Esophagus mucosa (tissue), 1 donor: Measurements from ENCODE around the gene RASA4B. TPM values are rescaled to one million over a fixed set of nuclear protein-coding genes. Genes with fewer than 3 reads are reported as not detected.
"Not testable (repeated sequence)": the region's sequence is repeated elsewhere in the genome, so short reads cannot be mapped to it uniquely, and the experiment has no call there.

Experiments
- ATAC-seq: fragments of 200-7000 bp; cut with Tn5 transposase; one replicate; pipeline ENCODE4 v1.9.1; 2020
- total RNA-seq: library from RNA; stranded (reverse); gene quantifications from one replicate; pipeline ENCODE4 v1.2.4, GENCODE V29; 2023
- donor health status: DM: yes; HTN: yes; CAD: no.

Gene RASA4B
- total RNA-seq, 1 donor from 2014 or later = 2.8 TPM

DNA sequence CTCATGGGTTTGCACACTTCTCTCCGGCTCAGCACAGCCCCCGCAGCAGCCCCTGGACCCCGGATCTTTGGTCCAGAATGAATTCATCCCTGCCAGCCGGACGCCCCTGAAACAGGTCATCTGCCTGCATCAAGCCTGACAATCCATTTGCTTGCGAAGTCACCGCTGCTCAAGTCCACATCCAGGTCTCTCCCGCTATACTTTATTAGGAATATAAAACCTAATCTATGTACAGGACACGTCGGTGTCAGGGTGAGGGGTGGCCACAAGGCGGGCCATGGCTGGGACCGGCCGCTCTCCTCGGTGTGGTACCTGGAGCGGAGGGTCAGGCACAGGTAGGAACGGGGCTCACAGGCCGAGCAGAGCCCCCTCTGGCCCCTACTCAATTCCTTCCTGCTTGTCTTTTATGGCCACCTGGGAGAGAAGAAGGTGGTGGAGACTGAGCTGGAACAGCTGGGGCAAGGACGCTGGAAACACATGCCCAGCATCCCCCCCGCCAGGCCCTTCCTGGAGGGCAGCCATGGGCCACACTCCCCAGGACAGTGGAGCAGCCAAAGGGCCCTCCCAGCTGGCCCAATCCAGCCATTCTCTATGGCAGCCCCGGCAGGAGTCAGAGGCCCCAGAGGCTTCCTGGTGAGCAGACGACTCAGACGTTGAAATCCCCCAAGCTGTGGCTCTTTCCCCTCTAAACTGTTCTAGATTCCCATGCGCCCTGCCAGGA lies 44.1 kb downstream of the RASA4B start:
- ATAC-seq = no peak

GRCh38 chr7:102472126-102473041 lies 45.2 kb downstream of the RASA4B start:
- no peak for ATAC-seq

GRCh38 chr7:102471791-102472125 lies 45.8 kb downstream of the RASA4B start:
- no peak for ATAC-seq

DNA sequence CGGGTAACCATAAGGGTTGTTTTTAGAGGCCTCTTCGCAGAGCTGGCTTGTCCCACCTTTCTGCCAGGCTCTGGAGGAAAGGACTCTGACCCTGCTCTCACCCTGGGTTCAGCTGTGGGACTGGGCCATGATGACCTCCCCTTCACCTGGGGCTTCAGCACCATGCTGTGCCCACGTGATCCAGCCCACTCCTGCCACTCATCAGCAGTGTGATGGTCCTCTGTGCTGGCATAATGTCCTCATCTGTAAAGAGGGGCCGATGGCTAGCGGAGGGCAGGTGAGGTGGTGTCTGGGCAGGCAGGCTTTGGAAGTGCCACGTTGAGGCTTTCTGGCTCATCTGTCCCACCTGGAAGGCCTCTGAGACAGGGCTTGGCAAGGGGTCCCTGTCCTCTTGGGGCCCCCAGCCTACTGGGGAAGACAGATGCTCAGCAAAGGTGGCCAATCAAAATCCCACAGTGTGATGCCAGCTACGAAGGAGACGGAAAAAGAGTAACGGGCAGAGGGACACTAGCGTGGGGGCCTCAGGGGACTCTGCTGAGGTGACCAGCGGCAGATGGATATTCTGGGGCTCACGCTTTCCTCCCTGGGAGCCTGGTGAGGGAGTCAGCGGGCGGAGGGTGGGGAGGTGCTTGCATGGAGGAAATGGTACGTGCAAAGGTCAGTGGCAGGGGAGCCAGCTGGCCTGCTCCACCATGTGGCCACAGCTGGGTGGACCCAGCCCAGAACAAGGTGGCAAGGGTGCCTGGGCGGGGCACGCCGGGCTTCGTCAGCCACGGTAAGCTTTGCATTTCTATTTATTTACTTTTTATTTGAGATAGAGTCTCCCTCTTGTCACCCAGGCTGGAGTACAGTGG lies 47.4 kb downstream of the RASA4B start:
- no peak for ATAC-seq

DNA sequence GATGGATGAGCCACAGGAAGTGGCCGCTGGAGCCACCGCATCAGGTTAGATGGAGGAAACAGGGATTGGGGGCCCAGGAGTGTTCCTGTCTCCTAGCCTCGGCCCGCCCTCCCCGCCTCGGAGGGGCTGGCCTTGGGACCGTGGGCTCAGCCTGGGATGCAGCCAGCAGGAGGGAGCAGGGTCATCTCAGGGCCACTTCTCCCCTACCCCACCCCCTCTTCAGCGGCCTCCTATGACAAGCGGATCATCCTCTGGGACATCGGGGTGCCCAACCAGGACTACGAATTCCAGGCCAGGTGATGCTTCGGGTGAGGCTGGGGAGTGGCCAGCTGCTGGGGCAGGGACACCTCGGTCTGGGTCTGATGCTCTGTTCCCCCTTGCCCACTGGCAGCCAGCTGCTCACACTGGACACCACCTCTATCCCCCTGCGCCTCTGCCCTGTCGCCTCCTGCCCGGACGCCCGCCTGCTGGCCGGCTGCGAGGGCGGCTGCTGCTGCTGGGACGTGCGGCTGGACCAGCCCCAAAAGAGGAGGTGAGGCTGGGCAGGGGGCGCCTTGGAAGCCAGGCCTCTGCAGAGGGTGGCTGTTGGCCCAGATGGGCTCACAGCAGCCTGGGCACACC lies 48.1 kb downstream of the RASA4B start:
- ATAC-seq = no peak

DNA sequence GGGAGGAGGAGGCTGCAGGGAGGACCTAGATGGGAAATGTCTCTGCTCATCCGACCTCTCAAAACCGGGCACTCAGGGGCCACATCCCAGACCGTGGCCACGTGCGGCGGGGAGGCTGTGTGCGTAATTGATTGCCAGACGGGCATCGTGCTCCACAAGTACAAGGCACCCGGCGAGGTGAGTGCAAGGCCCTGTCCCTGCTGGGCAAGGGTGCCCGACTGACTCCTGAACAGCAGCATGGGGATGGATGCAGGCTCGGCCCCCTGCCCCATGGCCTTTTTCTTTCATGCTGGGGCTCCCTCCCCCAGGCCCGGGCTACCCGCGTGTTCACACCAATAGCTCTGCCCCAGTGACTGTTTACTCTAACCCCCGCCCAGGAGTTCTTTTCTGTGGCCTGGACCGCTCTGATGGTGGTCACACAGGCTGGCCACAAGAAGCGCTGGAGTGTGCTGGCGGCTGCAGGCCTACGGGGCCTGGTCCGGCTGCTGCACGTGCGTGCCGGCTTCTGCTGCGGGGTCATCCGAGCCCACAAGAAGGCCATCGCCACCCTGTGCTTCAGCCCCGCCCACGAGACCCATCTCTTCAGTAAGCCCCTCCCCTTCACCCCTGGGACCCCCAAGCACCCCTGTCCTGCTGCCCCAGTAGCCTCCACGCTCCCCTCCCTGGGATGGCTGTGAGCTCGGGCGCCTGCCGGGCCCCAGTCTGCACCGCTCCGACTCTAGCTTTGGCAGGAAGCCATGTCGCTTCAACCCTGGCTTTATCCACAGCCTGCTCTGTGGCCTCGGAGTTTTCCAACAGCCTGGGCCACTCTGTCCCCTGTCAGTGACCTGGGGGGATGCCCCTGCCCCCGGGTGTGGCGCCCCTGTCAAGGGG lies 48.9 kb downstream of the RASA4B start:
- no peak for ATAC-seq

DNA sequence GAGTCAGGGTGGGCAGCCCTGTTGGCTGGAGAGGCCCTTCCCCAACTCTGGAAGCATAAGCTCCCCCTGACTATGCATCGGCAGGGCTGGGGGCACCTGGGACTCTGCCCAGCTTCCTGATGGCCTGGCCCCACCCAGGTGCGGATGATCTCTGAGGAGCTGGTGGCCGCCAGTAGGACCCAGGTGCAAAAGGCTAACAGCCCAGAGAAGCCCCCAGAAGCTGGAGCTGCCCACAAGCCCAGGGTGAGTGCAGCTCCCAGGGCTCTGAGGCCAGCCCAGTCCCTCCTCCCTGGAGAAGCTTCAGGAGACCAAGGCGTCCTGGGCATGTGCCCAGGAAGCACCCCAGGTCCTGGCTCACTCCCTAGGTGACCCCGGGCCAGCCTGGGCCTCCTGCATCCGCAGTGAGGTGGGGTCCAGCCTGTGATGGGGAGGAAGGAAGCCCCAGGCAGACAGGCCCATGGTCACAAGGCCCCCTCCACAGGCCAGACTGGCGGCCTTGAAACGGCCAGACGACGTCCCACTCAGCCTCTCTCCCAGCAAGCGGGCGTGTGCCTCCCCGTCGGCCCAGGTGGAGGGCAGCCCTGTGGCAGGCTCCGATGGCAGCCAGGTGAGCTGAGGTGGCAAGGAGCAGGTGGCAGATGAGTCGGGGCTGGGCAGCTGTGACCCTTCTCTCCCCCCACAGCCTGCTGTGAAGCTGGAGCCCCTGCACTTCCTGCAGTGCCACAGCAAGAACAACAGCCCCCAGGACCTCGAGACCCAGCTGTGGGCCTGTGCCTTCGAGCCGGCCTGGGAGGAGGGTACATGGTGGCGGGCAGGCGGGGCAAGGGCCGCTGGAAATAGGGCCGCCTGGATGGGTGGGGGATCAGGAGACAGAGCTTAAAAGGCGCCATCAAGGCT lies 49.7 kb downstream of the RASA4B start:
- no peak for ATAC-seq

DNA sequence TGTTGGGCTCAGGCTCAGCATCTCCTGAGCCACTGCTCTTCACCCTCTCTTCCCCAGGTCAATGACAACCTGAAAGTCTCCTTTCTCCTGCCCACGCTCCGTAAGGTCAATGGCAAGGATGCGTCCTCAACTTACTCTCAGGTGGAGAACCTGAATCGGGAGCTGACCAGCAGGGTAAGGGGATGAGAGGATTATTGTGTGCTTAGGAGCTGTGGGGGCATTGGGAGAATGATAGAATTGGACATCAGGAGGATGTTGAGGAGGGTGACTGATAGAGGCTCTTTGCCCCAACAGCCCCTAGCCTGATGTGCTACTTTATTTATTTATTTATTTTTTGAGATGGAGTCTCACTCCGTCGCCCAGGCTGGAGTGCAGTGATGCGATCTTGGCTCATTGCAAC lies 51.5 kb downstream of the RASA4B start:
- ATAC-seq = no peak

DNA sequence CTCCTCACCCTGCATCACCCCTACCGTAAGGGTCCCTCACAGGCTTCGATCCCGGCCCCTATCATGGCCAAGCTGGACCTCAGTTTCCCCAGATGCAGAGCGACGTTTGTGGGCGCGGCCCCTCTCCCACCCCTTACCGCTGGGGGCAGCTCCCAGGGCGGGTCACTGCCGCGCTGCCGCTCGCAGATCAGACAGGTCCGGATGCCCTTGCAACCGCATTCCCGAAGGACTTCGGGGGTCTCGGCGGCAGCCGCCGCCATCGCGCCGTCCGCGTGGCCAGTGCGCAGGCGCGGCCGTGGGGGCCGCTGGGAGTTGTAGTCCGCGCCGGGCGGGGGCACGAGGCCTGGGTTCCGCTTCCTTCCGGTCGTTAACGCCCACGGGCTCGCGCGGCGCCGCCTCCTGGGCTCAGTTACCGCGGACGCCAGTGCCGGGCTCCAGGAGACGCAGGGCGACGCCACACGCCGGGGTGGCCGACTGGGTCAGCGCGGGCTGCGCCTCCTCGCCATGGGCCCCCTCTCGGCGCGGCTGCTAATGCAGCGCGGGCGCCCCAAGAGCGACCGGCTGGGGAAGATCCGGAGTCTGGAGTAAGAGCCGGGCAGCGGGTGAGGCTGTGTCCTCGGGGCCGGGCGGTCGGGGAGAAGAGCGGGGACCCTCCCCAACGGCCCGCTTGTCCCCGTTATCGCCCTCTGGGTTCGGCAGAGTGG lies 52.8 kb downstream of the RASA4B start, which contains the start of the genes ALKBH4 and LRWD1:
ALKBH4 (minus strand) TSS at position 287 of the 704 bp plus-strand sequence; CDS start at position 260, 27 bp downstream.
LRWD1 (plus strand) TSS at position 408 of the 704 bp plus-strand sequence; CDS start at position 505, 97 bp downstream.
- ATAC-seq = peak; percentile 94

DNA sequence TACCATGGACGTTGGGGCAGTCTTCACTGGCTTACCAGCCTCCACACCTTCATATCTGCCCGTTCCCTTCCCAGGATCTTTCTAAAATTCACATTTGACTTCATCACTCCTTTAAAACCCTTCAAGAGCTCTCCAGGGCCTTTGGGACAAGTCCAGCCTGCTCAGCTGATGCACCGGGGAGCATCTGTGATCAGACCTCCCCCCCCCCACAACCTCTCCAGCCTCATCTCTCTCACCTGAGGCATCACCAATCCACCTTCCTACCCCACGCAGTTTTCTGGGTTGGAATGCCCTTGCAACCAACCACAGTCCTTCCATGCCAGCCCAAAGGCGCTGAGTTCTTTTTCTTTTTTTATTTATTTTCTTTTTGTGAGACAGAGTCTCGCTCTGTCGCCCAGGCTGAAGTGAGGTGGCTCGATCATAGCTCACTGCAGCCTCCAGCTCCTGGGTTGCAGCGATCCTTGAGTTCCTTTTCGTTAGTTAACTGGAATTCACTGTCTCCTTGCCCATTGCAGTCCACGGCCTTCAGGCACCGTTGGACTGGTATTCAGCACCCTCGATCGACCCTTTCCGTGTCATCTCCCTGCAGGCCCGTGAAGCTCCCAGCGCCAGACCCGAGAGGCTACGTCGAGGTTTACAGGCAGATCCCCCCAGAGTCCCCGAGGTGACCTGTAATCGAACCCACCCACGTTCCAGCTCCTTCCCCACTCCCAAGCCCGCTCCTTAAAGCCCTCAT lies 53.6 kb downstream of the RASA4B start:
- ATAC-seq = peak; percentile 1

GRCh38 chr7:102460467-102460866 lies 57.1 kb downstream of the RASA4B start:
- ATAC-seq = no peak

DNA sequence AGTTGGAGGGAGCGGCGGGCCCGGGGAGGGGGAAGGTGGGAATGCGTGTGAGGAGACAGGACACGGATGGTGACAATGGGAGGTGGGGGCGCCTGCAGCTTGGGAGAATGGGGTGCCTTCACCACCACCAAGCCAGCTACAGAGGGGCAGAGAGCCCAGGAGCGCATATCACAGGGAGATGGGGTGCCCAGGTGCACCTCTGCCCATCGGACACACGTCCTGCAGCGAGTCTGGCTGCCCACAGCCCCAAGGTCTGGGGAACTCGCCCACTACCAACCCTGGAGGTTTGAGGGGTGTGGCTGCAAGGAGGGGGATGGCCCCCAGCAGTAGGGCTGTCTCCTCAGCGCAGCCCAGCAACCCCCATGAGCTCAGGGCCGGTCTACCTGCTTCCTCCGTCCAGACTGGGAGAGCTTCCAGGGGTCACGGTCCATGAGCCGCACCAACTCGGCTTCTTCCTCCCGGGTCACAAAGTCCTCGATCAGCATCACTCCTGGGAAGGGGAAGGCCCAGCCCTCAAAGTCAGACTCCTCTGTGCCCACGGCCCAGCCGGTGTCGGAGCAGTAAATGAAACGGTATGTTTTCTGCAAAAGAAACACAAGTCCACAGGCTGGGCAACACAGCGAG lies 58.2 kb downstream of the RASA4B start:
- no peak for ATAC-seq

GRCh38 chr7:102457352-102457924 lies 60.1 kb downstream of the RASA4B start:
- peak; percentile 4 for ATAC-seq

DNA sequence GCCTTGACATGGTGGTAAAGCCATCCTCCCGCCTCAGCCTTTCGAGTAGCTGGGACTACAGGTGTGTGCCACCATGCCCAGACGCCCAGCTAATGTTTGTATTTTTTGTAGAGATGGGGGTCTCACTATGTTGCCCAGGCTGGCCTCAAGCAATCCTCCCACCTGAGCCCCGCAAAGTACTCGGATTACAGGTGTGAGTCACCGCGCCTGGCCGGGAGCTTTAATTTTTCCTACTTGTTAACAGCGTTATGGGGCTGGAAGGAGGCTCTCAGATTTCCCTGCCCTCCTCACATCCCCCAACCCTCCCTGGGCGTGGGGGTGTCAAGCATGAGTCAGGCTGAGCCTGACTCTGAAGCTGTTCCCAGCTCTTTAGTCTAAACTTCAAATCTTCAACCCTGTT lies 61.2 kb downstream of the RASA4B start:
- ATAC-seq = no peak

DNA sequence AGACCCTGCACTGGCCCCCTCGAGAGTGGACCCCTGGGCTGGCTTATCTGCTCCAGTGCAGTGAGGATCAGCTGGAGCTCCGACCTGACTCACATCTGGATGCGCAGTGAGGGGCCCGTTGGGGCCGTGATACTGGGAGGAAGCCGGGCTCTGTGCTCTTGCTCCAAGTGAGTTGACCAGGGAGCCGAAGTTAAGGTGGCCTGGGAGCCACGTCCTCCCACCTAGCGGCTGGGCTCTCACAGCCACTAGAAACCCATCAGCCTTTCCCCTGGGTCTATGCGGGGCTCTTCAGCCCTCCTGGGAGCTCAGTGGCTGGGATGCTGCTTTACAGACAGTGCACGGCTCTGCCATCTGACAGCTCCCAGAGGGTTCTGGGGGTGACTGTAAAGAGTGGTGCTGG lies 62.0 kb downstream of the RASA4B start:
- ATAC-seq = peak; percentile 3

GRCh38 chr7:102454932-102455331 lies 62.6 kb downstream of the RASA4B start:
- ATAC-seq = not testable (repeated sequence)

GRCh38 chr7:102454468-102454867 lies 63.1 kb downstream of the RASA4B start:
- ATAC-seq = no peak

- no peak for ATAC-seq
Measured at GRCh38 chr7:102453319-102453718, 64.3 kb downstream of the RASA4B start.
